ENCODE results near the gene FNTB. TPM values are rescaled to one million over a fixed set of nuclear protein-coding genes. Genes with fewer than 3 reads are reported as not detected.

Gene FNTB
- total RNA-seq, 1 donor from 2014 or later: 19.9 TPM

- H3K27ac ChIP-seq (ENCODE audit: low read depth, low read length): no peak overlapping the region
- Mint-ChIP-seq H3K4me1 (ENCODE audit: low read depth, unreplicated experiment) (peaks cover 9% of the 10 kb centered on the region), H3K36me3 (ENCODE audit: low read depth, unreplicated experiment) (peaks cover 6% of the 10 kb centered on the region), H3K4me3 (ENCODE audit: unreplicated experiment) (no peak overlapping the region), H3K27ac (ENCODE audit: unreplicated experiment) (no peak overlapping the region), H3K27me3 (ENCODE audit: low read depth, unreplicated experiment) (no peaks in the 10 kb centered on the region), H3K9me3 (ENCODE audit: unreplicated experiment) (no peaks in the 10 kb centered on the region)
- no peaks in the 10 kb centered on the region for H4K20me1 ChIP-seq (ENCODE audit: insufficient read depth, low read length)
- no peak for TF ChIP-seq EZH2 (IDR thresholded peaks at IDR 0.05; ENCODE audit: insufficient read depth, low read length)
- TF ChIP-seq, protein P1, sequence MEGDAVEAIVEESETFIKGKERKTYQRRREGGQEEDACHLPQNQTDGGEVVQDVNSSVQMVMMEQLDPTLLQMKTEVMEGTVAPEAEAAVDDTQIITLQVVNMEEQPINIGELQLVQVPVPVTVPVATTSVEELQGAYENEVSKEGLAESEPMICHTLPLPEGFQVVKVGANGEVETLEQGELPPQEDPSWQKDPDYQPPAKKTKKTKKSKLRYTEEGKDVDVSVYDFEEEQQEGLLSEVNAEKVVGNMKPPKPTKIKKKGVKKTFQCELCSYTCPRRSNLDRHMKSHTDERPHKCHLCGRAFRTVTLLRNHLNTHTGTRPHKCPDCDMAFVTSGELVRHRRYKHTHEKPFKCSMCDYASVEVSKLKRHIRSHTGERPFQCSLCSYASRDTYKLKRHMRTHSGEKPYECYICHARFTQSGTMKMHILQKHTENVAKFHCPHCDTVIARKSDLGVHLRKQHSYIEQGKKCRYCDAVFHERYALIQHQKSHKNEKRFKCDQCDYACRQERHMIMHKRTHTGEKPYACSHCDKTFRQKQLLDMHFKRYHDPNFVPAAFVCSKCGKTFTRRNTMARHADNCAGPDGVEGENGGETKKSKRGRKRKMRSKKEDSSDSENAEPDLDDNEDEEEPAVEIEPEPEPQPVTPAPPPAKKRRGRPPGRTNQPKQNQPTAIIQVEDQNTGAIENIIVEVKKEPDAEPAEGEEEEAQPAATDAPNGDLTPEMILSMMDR (IDR thresholded peaks at IDR 0.05; ENCODE audit: insufficient read depth, low read depth, low read length): no peak
- no peaks in the 10 kb centered on the region for H3K9me3 ChIP-seq (ENCODE audit: insufficient read depth, low read depth, low read length)
- H3K4me3 ChIP-seq (ENCODE audit: insufficient read depth, low read depth, low read length): no peak overlapping the region
- FAIRE-seq (no peak), DNase-seq (ENCODE audit: low read depth) (no peak)
- no peaks in the 10 kb centered on the region for H3K79me2 ChIP-seq (ENCODE audit: insufficient read depth, low read length)
- no peaks in the 10 kb centered on the region for H3K4me1 ChIP-seq (ENCODE audit: insufficient read depth, low read length)
- H3K36me3 ChIP-seq (ENCODE audit: insufficient read depth, low read length): peaks cover 11% of the 10 kb centered on the region
- no peaks in the 10 kb centered on the region for H3K27me3 ChIP-seq (ENCODE audit: insufficient read depth, low read length)
- no peak overlapping the region for H2AFZ ChIP-seq (ENCODE audit: low read depth, low read length)
- H3K9ac ChIP-seq (ENCODE audit: low read length): no peak overlapping the region
- H3K4me2 ChIP-seq (ENCODE audit: low read length): no peak overlapping the region
Measured at GRCh38 chr14:65035049-65035448, 48.4 kb downstream of the FNTB start.

- Histone ChIP-seq H3K4me1 (ENCODE audit: insufficient read depth, low read length) (no peaks in the 10 kb centered on the region), H3K4me3 (ENCODE audit: insufficient read depth, low read depth, low read length) (no peak overlapping the region), H2AFZ (ENCODE audit: low read depth, low read length) (no peak overlapping the region), H3K4me2 (ENCODE audit: low read length) (no peak overlapping the region), H3K9ac (ENCODE audit: low read length) (no peak overlapping the region), H3K36me3 (ENCODE audit: insufficient read depth, low read length) (no peaks in the 10 kb centered on the region), H3K9me3 (ENCODE audit: insufficient read depth, low read depth, low read length) (no peaks in the 10 kb centered on the region), H3K27ac (ENCODE audit: low read depth, low read length) (no peak overlapping the region), H3K27me3 (ENCODE audit: insufficient read depth, low read length) (no peaks in the 10 kb centered on the region), H4K20me1 (ENCODE audit: insufficient read depth, low read length) (no peaks in the 10 kb centered on the region), H3K79me2 (ENCODE audit: insufficient read depth, low read length) (no peaks in the 10 kb centered on the region)
- no peak for FAIRE-seq
- Mint-ChIP-seq H3K36me3 (ENCODE audit: low read depth, unreplicated experiment) (peaks cover 11% of the 10 kb centered on the region), H3K4me3 (ENCODE audit: unreplicated experiment) (no peak overlapping the region), H3K27ac (ENCODE audit: unreplicated experiment) (no peak overlapping the region), H3K9me3 (ENCODE audit: unreplicated experiment) (no peaks in the 10 kb centered on the region), H3K27me3 (ENCODE audit: low read depth, unreplicated experiment) (no peaks in the 10 kb centered on the region), H3K4me1 (ENCODE audit: low read depth, unreplicated experiment) (peaks cover 9% of the 10 kb centered on the region)
- DNase-seq (ENCODE audit: low read depth): no peak
- TF ChIP-seq, protein P1 (IDR thresholded peaks at IDR 0.05; ENCODE audit: insufficient read depth, low read depth, low read length): no peak
- no peak for TF ChIP-seq EZH2 (IDR thresholded peaks at IDR 0.05; ENCODE audit: insufficient read depth, low read length)
Measured at GRCh38 chr14:65038966-65039365, 52.3 kb downstream of the FNTB start.

DNA sequence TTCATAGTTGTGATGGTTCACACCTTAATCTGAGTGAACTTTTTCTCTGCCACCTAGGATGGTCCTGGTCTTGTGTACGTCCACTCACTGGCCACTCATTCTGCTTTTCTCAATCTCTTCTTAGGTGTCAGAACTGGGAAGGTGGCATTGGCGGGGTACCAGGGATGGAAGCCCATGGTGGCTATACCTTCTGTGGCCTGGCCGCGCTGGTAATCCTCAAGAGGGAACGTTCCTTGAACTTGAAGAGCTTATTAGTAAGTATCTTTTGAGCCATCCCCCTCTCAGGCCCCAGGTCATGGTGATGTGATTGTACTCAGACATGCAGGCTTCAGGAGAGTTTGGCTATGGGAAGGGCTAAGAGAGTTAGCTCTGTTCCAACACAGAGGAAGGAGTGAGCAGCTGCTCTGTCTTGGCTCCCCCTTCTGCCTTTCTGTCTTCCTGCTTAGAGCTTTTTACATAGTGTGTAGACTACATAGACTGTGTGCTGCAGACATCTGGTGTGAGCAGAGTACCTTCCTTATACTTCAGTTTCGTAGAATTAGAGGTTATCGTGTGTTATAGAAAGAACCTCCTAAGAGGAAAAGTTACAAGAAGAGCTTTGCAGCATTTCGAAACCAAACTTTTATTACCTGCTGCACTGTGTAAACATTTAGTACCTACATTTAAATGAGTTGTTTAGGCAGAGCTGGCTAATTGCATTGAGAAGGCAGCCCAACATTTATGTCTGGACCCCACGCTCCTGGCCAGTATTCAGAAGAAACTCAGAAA lies 54.2 kb downstream of the FNTB start:
- no peak overlapping the region for H3K4me2 ChIP-seq (ENCODE audit: low read length)
- peaks cover 5% of the 10 kb centered on the region for H3K36me3 ChIP-seq (ENCODE audit: insufficient read depth, low read length)
- no peaks in the 10 kb centered on the region for H3K9me3 ChIP-seq (ENCODE audit: insufficient read depth, low read depth, low read length)
- no peak overlapping the region for H3K27ac Mint-ChIP-seq (ENCODE audit: unreplicated experiment)
- H3K36me3 Mint-ChIP-seq (ENCODE audit: low read depth, unreplicated experiment): peaks cover 15% of the 10 kb centered on the region
- FAIRE-seq (no peak), DNase-seq (ENCODE audit: low read depth) (no peak)
- H2AFZ ChIP-seq (ENCODE audit: low read depth, low read length): no peak overlapping the region
- H3K9ac ChIP-seq (ENCODE audit: low read length): no peak overlapping the region
- H3K4me1 ChIP-seq (ENCODE audit: insufficient read depth, low read length): no peaks in the 10 kb centered on the region
- no peak overlapping the region for H3K4me3 ChIP-seq (ENCODE audit: insufficient read depth, low read depth, low read length)
- H3K79me2 ChIP-seq (ENCODE audit: insufficient read depth, low read length): no peaks in the 10 kb centered on the region
- H3K4me3 Mint-ChIP-seq (ENCODE audit: unreplicated experiment): no peak overlapping the region
- H3K4me1 Mint-ChIP-seq (ENCODE audit: low read depth, unreplicated experiment): peaks cover 9% of the 10 kb centered on the region
- no peaks in the 10 kb centered on the region for H3K9me3 Mint-ChIP-seq (ENCODE audit: unreplicated experiment)
- H3K27me3 ChIP-seq (ENCODE audit: insufficient read depth, low read length): no peaks in the 10 kb centered on the region
- no peak overlapping the region for H3K27ac ChIP-seq (ENCODE audit: low read depth, low read length)
- no peaks in the 10 kb centered on the region for H4K20me1 ChIP-seq (ENCODE audit: insufficient read depth, low read length)
- H3K27me3 Mint-ChIP-seq (ENCODE audit: low read depth, unreplicated experiment): no peaks in the 10 kb centered on the region
- no peak for TF ChIP-seq EZH2 (IDR thresholded peaks at IDR 0.05; ENCODE audit: insufficient read depth, low read length)
- TF ChIP-seq, protein P1 (IDR thresholded peaks at IDR 0.05; ENCODE audit: insufficient read depth, low read depth, low read length): no peak

Data from astrocyte (in vitro differentiated cells and primary cell).